HepG2 (cell line): ENCODE results near the gene DHX16. TPM values are rescaled to one million over a fixed set of nuclear protein-coding genes. Genes with fewer than 3 reads are reported as not detected.

ENCODE experiments used
- ATAC-seq: fragments of 200-7000 bp; cut with Tn5 transposase; 3 replicates; pipeline ENCODE4 v1.9.1; 2020; ENCODE audit warnings: mild to moderate bottlenecking, moderate library complexity
- BruUV-seq: library from RNA; stranded (reverse); fragments of 400-500 nt; replicated peaks from 2 replicates; lab custom pipeline; 2021; lab: Mats Ljungman, UMichigan
- CTCF ChIA-PET: fragments of 300-600 bp; formaldehyde crosslinking; extraction: SDS; loops from one replicate; lab custom pipeline; 2021; ENCODE audit warnings: low total read pairs, inconsistent platforms, low intra/inter-chr PET ratio; lab: Yijun Ruan, JAX
- POLR2A ChIA-PET: fragments of 350-600 bp; sonication (Branson Sonifier 250); formaldehyde crosslinking; loops from one replicate; lab custom pipeline; 2020; ENCODE audit warnings: antibody characterized with exemption, inconsistent platforms; lab: Yijun Ruan, JAX
- DNase-seq: peaks from one replicate; pipeline ENCODE4 v3.0.0-alpha.2; 2015; ENCODE audit warnings: low spot score
- FAIRE-seq: peaks from 3 replicates; lab custom pipeline; 2011; peaks lifted over from hg19 to GRCh38; lab: Jason Lieb, UNC
- H2AFZ ChIP-seq: one replicate; pipeline ENCODE4 v1.6.1; 2011; ENCODE audit warnings: low read length, inconsistent platforms
- H3K27ac ChIP-seq: fragments of 300-600 bp; 3 replicates; pipeline ENCODE4 v1.8.0; 2011; ENCODE audit warnings: mixed run types, mild to moderate bottlenecking, mixed read lengths, low read length, inconsistent platforms; ENCODE audit not compliant: insufficient read depth; ENCODE audit errors: extremely low read length
- H3K27me3 ChIP-seq, 2 experiments: fragments of 200-600 bp in 1 of 2; 2 replicates in 1 of 2; 3 replicates in 1 of 2; pipeline versions ENCODE4 v1.6.0 to v1.8.0; 2011; ENCODE audit warnings: low read length in 2 of 2, mild to moderate bottlenecking in 2 of 2, moderate library complexity in 2 of 2, inconsistent platforms in 1 of 2; ENCODE audit not compliant: insufficient read depth in 2 of 2, control insufficient read depth in 1 of 2
- H3K36me3 ChIP-seq, 2 experiments: fragments of 200-600 bp in 1 of 2; replicated peaks in 1 of 2; 2 replicates in 1 of 2; 3 replicates in 1 of 2; pipeline versions ENCODE4 v1.5.1 to v1.8.0; 2011; ENCODE audit warnings: low read length in 2 of 2, inconsistent platforms in 1 of 2; ENCODE audit not compliant: insufficient read depth in 2 of 2, control insufficient read depth in 1 of 2
- H3K4me1 ChIP-seq: 2 replicates; pipeline ENCODE4 v1.5.1; 2012; ENCODE audit warnings: low read length, inconsistent platforms; ENCODE audit not compliant: insufficient read depth
- H3K4me2 ChIP-seq: 2 replicates; pipeline ENCODE4 v1.6.0; 2011; ENCODE audit warnings: low read depth, low read length, inconsistent platforms
- H3K4me3 ChIP-seq, 3 experiments: fragments of 200-600 bp in 1 of 3; sonication (generic), shearing (Covaris generic) in 1 of 3; replicated peaks in 1 of 3; 2 replicates each; pipeline ENCODE4 v1.5.1; 2011 to 2016; ENCODE audit warnings: low read length in 3 of 3, inconsistent platforms in 2 of 3, low read depth in 2 of 3, mild to moderate bottlenecking in 2 of 3, control low read depth in 1 of 3, mixed read lengths in 1 of 3; ENCODE audit not compliant: insufficient read depth in 1 of 3
- H3K79me2 ChIP-seq: one replicate; pipeline ENCODE4 v1.6.1; 2011; ENCODE audit warnings: low read length, inconsistent platforms; ENCODE audit not compliant: insufficient read depth
- H3K9ac ChIP-seq: 2 replicates; pipeline ENCODE4 v1.6.0; 2011; ENCODE audit warnings: mild to moderate bottlenecking, low read depth, low read length, inconsistent platforms; ENCODE audit not compliant: insufficient read depth
- H3K9me3 ChIP-seq: 2 replicates; pipeline ENCODE4 v1.5.1; 2012; ENCODE audit warnings: mild to moderate bottlenecking, low read length
- H4K20me1 ChIP-seq: 2 replicates; pipeline ENCODE4 v1.6.0; 2011; ENCODE audit warnings: inconsistent platforms, mild to moderate bottlenecking, low read length, moderate library complexity; ENCODE audit not compliant: insufficient read depth
- ARHGAP35 ChIP-seq: sonication (generic); formaldehyde crosslinking; IDR thresholded peaks from 2 replicates; pipeline ENCODE4 v1.9.0; 2022; ENCODE audit warnings: mild to moderate bottlenecking, inconsistent platforms, moderate library complexity, missing genetic modification reagents, borderline replicate concordance
- BATF2 ChIP-seq: sonication (generic); formaldehyde crosslinking; IDR thresholded peaks from 2 replicates; pipeline ENCODE4 v1.8.0; 2022; ENCODE audit warnings: mild to moderate bottlenecking, missing genetic modification reagents, moderate library complexity
- CEBPB ChIP-seq: IDR thresholded peaks from 2 replicates; pipeline ENCODE4 v1.6.1; 2011; ENCODE audit warnings: low read depth, low read length, improper control_type of control experiment, borderline replicate concordance
- FOXJ3 ChIP-seq: sonication (generic); formaldehyde crosslinking; IDR thresholded peaks from 2 replicates; pipeline ENCODE4 v1.4.0; 2020; ENCODE audit warnings: missing genetic modification reagents, mild to moderate bottlenecking, borderline replicate concordance
- GATAD2A ChIP-seq: IDR thresholded peaks from 2 replicates; pipeline ENCODE4 v1.6.1; 2016
- KDM5B ChIP-seq: sonication (generic); formaldehyde crosslinking; IDR thresholded peaks from 2 replicates; pipeline ENCODE4 v1.4.0; 2020; ENCODE audit warnings: missing genetic modification reagents, mild to moderate bottlenecking, borderline replicate concordance
- MEIS1 ChIP-seq: sonication (generic); formaldehyde crosslinking; IDR thresholded peaks from 2 replicates; pipeline ENCODE4 v1.9.0; 2021; ENCODE audit warnings: mild to moderate bottlenecking, missing genetic modification reagents, moderate library complexity, borderline replicate concordance
- SOX6 ChIP-seq, 2 experiments: fragments of 450-650 bp in 1 of 2; sonication (generic) in 1 of 2; formaldehyde crosslinking in 1 of 2; IDR thresholded peaks; 2 replicates each; pipeline versions ENCODE4 v1.4.0 to v1.6.1; 2017 to 2020; ENCODE audit warnings: antibody characterized with exemption in 1 of 2, mild to moderate bottlenecking in 1 of 2, missing genetic modification reagents in 1 of 2
- SRF ChIP-seq: IDR thresholded peaks from 2 replicates; pipeline ENCODE4 v1.6.1; 2011; ENCODE audit warnings: mild to moderate bottlenecking, low read depth, low read length, moderate library complexity
- SSRP1 ChIP-seq: IDR thresholded peaks from 2 replicates; pipeline ENCODE4 v1.6.1; 2016; ENCODE audit warnings: control low read depth
- STAG1 ChIP-seq: sonication (generic); formaldehyde crosslinking; IDR thresholded peaks from 2 replicates; pipeline ENCODE4 v1.4.0; 2020; ENCODE audit warnings: missing genetic modification reagents
- ZBTB10 ChIP-seq: sonication (generic); formaldehyde crosslinking; IDR thresholded peaks from 2 replicates; pipeline ENCODE4 v1.4.0; 2020; ENCODE audit warnings: missing genetic modification reagents, borderline replicate concordance
- ZBTB38 ChIP-seq: sonication (generic); formaldehyde crosslinking; IDR thresholded peaks from 2 replicates; pipeline ENCODE4 v1.5.1; 2020; ENCODE audit warnings: mild to moderate bottlenecking, missing genetic modification reagents
- ZNF160 ChIP-seq: sonication (generic); formaldehyde crosslinking; IDR thresholded peaks from 2 replicates; pipeline ENCODE4 v1.8.0; 2022; ENCODE audit warnings: mild to moderate bottlenecking, inconsistent platforms, missing genetic modification reagents
- ZNF337 ChIP-seq: sonication (generic); formaldehyde crosslinking; IDR thresholded peaks from 2 replicates; pipeline ENCODE4 v1.5.1; 2020; ENCODE audit warnings: missing genetic modification reagents, low read depth, mild to moderate bottlenecking, borderline replicate concordance
- ZNF674 ChIP-seq: sonication (generic); formaldehyde crosslinking; IDR thresholded peaks from 2 replicates; pipeline ENCODE4 v1.5.0; 2020; ENCODE audit warnings: low read depth, mild to moderate bottlenecking, missing genetic modification reagents
- ZNF790 ChIP-seq: sonication (generic); formaldehyde crosslinking; IDR thresholded peaks from 2 replicates; pipeline ENCODE4 v1.8.0; 2022; ENCODE audit warnings: missing genetic modification reagents, mild to moderate bottlenecking, borderline replicate concordance
- ZNF879 ChIP-seq: sonication (generic); formaldehyde crosslinking; IDR thresholded peaks from 2 replicates; pipeline ENCODE4 v1.8.1; 2023; ENCODE audit warnings: missing genetic modification reagents
- ZNF883 ChIP-seq: sonication (generic); formaldehyde crosslinking; IDR thresholded peaks from 2 replicates; pipeline ENCODE4 v1.5.1; 2020; ENCODE audit warnings: mild to moderate bottlenecking, missing genetic modification reagents; ENCODE audit errors: not compliant biosample characterization
- WGBS: methylation state at CpG from one replicate; pipeline ENCODE4 v1.1.6; 2017; ENCODE audit warnings: low lambda C conversion rate; 5-methylcytosine and 5-hydroxymethylcytosine counted together
- in situ Hi-C: cut with HindIII; loops from 2 replicates; pipeline ENCODE4 v1.10.0; 2017; ENCODE audit warnings: low pct_unique_long_range_greater_than_20kb; ENCODE audit not compliant: extremely low pct_ligation_motif_present
- intact Hi-C: fragments of 100-400 bp; cut with micrococcal nuclease; formaldehyde crosslinking; loops from one replicate; pipeline ENCODE4 v1.10.0; 2022; ENCODE audit not compliant: unreplicated experiment
- polyA plus RNA-seq, 8 experiments: library from polyadenylated mRNA; depleted of rRNA in 3 of 8; stranded (reverse) in 7 of 8; unstranded in 1 of 8; fragments of >200 nt; fragmentation: Illumina TruSeq in 4 of 8; extraction: Trizol in 4 of 8; gene quantifications; 2 replicates each; pipeline versions ENCODE4 v1.2.1 to v1.2.3, GENCODE V29; 2011 to 2016; ENCODE audit warnings: low read depth in 4 of 8, missing spikeins in 1 of 8, mixed read lengths in 1 of 8; ENCODE audit not compliant: insufficient read depth in 1 of 8
- total RNA-seq, 5 experiments: library from RNA; depleted of rRNA; stranded (reverse); fragments of >200 nt; fragmentation: Illumina TruSeq; extraction: Trizol; gene quantifications; 2 replicates each; pipeline ENCODE4 v1.2.3, GENCODE V29; 2016; ENCODE audit warnings: low read depth in 1 of 5

The DHX16 gene
- total and polyA plus RNA-seq, 2 of the 13 experiments (the other 11 are each of a cell fraction or from before 2014, with no cell fraction given): 57.0 to 58.5 TPM

- TF ChIP-seq KDM5B: 0 out of 2 replicates have a peak, but pooled peaks have one; percentile 2
- TF ChIP-seq, all 625 proteins: peak for 4
Observed at GRCh38 chr6:30689985-30690384, 17.2 kb upstream of the DHX16 start (continued).

- ChIA-PET POLR2A (interaction anchor here (1.0 to 3.0 kb wide), 5 partner anchors 16 to 71 kb away, joined by 3 to 23 read pairs (median 7); partner anchors contain the start of genes DHX16, MDC1, MRPS18B and TUBB), CTCF (no interaction called here)
- Histone ChIP-seq H2AFZ (no peak overlapping the region), H3K27me3 (no peaks in the 10 kb centered on the region), H3K79me2 (no peaks in the 10 kb centered on the region), H4K20me1 (no peaks in the 10 kb centered on the region), H3K27ac (no peak overlapping the region), H3K4me1 (peaks cover 57% of the 10 kb centered on the region), H3K4me2 (no peak overlapping the region), H3K4me3 (no peak overlapping the region), H3K9me3 (no peaks in the 10 kb centered on the region), H3K36me3 (no peaks in the 10 kb centered on the region), H3K9ac (0 out of 2 replicates have a peak overlapping the region, but pooled peaks have one; percentile 54)
- no peak for FAIRE-seq
- in situ Hi-C loops: loop anchor here (25.0 kb wide), 1 partner anchor 398 kb away; no protein-coding TSS in a partner anchor
- ATAC-seq: no peak
- DNase-seq: no peak
- WGBS: 91% methylated on average over 11 of the region's 11 CpGs
- BruUV-seq: no TSS peak
- TF ChIP-seq GATAD2A (CRISPR knock-in tag): no peak
- TF ChIP-seq ZBTB38 (CRISPR knock-in tag): no peak
- no peak for TF ChIP-seq ARHGAP35 (CRISPR knock-in tag)
- no peak for TF ChIP-seq ZNF790 (CRISPR knock-in tag)
- TF ChIP-seq ZBTB10: no peak
- TF ChIP-seq MEIS1 (CRISPR knock-in tag): no peak
- no peak for TF ChIP-seq ZNF883 (CRISPR knock-in tag)
- TF ChIP-seq SOX6 (IDR thresholded peaks at IDR 0.05): no peak
- TF ChIP-seq SOX6 (CRISPR knock-in tag; IDR thresholded peaks at IDR 0.05): no peak
- TF ChIP-seq SRF: no peak
- TF ChIP-seq ZNF879 (CRISPR knock-in tag): no peak
- TF ChIP-seq ZNF337 (CRISPR knock-in tag): no peak
- TF ChIP-seq SSRP1 (CRISPR knock-in tag): no peak
- no peak for TF ChIP-seq ZNF160 (CRISPR knock-in tag)
- no peak for TF ChIP-seq STAG1 (CRISPR knock-in tag)
- no peak for TF ChIP-seq ZNF674 (CRISPR knock-in tag)
- TF ChIP-seq FOXJ3: no peak
- TF ChIP-seq BATF2 (CRISPR knock-in tag): no peak
- no peak for TF ChIP-seq CEBPB
- intact Hi-C loops: no loop called here
Observed at GRCh38 chr6:30689022-30689865, 16.4 kb upstream of the DHX16 start.
